GM19324 (cell line): ENCODE data around the gene HTR4.

ENCODE experiments used
- ATAC-seq: cut with Tn5 transposase; IDR thresholded peaks from one replicate; pipeline ENCODE4 v1.9.1; 2021; ENCODE audit warnings: mild to moderate bottlenecking, moderate library complexity; ENCODE audit not compliant: unreplicated experiment, low FRiP score

The HTR4 gene

DNA sequence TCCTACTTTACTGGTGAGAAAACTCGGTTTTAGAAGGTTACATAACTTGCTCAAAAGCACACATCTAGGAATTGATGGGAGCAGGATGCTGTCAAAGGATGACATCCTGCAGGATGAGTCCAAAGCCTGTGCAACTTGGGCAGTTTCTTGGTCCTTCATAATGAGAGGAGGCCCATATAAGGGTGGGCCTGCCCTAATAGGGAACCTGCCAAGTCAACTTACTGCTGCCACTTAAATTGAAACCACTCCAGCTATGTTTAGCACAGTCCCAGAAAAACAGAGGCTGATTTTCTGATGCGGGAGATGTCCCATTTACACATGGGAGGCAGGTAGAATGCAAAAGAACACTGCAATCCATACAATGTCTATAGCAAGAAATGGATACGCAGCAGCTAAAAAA, 208.7 kb downstream of the HTR4 start:
- no peak for ATAC-seq

DNA sequence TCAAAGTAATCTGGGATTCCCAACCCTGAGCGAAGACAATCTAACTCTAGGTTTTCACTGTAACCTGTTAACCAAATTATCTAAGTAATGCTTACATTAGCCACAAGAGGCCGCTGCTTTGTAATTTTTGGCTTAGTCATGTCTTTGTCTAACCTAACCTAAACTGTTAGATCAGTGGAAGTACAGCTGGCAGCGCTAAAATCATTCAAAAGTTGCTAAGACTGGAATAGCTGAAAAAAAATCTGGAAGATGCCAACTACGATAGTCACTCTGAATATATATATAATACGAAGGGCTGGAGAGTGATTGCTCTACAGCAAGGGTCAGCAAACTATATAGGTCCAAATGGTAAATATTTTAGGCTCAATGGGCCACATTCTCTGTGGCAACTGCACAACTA, 210.3 kb downstream of the HTR4 start:
- ATAC-seq = peak; percentile 80

DNA sequence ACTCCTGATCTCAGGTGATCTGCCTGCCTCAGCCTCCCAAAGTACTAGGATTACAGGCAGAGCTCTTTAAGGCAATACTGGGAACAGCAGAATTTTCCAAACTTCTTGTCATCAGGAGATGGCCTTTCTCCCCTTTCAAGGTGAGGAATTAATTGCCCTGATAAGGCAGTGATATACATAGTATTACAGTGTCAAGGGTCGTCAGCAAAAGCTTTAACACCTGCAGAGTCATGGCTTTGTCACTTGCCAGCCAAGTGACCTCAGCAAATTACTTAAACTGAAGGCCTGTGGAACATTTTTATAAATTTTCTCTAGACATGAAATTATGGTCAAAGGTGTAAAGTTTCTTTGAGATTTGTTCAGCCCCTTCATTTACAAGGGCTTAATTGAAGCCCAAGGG, 211.1 kb downstream of the HTR4 start:
- ATAC-seq = no peak

DNA sequence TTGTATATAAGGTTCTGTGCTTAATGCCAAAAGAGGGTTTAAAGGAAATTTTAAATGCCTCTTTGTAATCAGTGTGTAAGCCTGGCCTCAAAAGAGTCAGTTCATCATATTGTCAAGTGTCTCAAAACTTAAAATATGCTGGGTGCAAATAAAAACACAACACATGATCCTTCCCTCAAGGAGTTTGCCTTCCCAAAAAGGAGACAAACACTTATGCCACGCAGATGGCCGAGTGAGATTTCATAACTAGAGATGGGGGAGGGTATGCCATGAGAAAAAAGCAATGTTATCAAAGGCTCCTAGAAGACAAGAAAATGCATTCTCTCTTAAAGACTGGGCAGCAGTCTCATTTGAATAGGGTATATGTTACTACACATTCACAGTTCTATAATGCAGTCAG, 215.4 kb downstream of the HTR4 start:
- ATAC-seq = no peak

DNA sequence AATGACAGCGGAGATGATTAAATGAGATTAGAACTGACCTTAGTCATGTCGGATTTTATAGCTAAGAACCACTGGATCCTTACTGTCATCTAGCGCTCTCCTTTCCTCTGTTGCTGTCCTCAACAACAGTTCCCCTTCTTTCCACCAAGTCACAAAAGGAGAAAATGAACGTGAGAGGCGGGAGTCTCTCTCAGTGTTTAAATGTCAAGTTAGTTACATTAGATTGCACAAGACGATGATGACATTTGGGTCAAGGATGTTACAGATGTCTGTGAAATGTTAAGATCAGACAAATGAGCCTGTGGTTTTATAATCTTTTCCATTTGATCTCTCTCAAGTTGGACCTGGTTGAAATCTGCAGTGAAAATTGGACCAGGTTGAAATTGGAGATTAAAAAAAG, 217.1 kb downstream of the HTR4 start:
- ATAC-seq = no peak

DNA sequence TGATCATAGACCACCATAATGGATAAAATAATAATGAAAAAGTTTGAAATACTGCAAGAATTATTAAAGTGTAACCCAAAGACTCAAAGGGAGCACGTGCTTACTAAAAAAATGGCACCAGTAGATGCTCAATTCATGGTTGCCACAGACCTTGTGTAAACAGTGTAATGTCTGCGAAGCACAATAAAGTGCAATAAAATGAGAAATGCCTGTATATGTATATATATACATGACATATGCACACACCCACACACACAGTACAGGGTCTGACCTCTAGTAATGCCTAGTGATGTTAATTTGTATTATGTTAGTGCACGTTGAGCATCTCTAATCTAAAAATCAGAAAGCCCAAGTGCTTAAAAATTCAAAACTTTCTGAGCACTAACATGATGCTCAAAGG, 218.3 kb downstream of the HTR4 start:
- no peak for ATAC-seq

DNA sequence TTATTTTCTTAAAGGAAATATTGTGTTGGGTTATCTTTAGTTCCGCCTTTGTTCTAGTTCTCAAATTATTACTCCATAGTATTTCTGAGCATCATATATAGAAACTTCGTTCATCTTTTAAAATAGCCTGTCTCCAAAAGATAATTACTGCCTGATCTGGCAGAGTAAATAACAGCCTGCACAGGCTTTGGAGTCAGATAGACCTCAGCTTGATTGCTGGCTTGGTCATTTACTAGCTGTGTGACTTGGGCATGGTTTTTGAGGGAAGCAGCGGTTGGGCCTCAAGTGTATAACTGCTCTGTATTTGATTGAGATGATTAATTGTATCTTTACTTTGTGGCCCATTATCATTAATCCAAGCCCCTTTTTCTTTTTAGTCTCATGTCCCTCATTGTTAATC, 220.5 kb downstream of the HTR4 start:
- no peak for ATAC-seq
